Adipocyte (in vitro differentiated cells): Measurements from ENCODE around the gene PKD1.
"Not testable (repeated sequence)": the region's sequence is repeated elsewhere in the genome, so short reads cannot be mapped to it uniquely, and the experiment has no call there.

Experiments used
- DNase-seq: peaks from one replicate; pipeline ENCODE4 v3.0.0-alpha.2; 2015; ENCODE audit warnings: low read depth
- H3K27me3 ChIP-seq: replicated peaks from 2 replicates; pipeline ENCODE4 v1.7.0; 2013; ENCODE audit warnings: mild to moderate bottlenecking, low read length, moderate library complexity; ENCODE audit not compliant: control insufficient read depth, insufficient read depth
- H3K36me3 ChIP-seq: 2 replicates; pipeline ENCODE4 v1.7.0; 2013; ENCODE audit warnings: low read length, mild to moderate bottlenecking, moderate library complexity; ENCODE audit not compliant: control insufficient read depth, insufficient read depth, severe bottlenecking
- H3K4me1 ChIP-seq: 2 replicates; pipeline ENCODE4 v1.7.0; 2013; ENCODE audit warnings: mild to moderate bottlenecking, low read length, moderate library complexity; ENCODE audit not compliant: control insufficient read depth, insufficient read depth
- H3K4me3 ChIP-seq: 2 replicates; pipeline ENCODE4 v1.7.0; 2013; ENCODE audit warnings: mild to moderate bottlenecking, low read length, moderate library complexity
- H3K9ac ChIP-seq: 2 replicates; pipeline ENCODE4 v1.7.0; 2013; ENCODE audit warnings: mild to moderate bottlenecking, low read length, moderate library complexity
- H3K9me3 ChIP-seq: 2 replicates; pipeline ENCODE4 v1.7.0; 2013; ENCODE audit warnings: mild to moderate bottlenecking, low read length, moderate library complexity; ENCODE audit not compliant: control insufficient read depth

Gene PKD1

GRCh38 chr16:2135770-2136490, at the start of gene PKD1:
Gene PKD1, minus strand, starts transcription at chr16:2135898. Its CDS starts 209 bp downstream, at chr16:2135689.
- not testable (repeated sequence) for H3K27me3 ChIP-seq, H3K36me3 ChIP-seq, H3K9me3 ChIP-seq, H3K4me1 ChIP-seq
- peak; percentile 92 for DNase-seq
- peak within 1 kb of the TSS; percentile 72 for H3K4me3 ChIP-seq
- H3K9ac ChIP-seq: peak within 1 kb of the TSS; percentile 69

GRCh38 chr16:2184962-2185361, 49.3 kb upstream of the PKD1 start:
- no peak overlapping the region for H3K4me3 ChIP-seq
- DNase-seq: no peak
- no peaks in the 10 kb centered on the region for H3K4me1 ChIP-seq
- H3K36me3 ChIP-seq: no peaks in the 10 kb centered on the region
- no peak overlapping the region for H3K9ac ChIP-seq
- H3K9me3 ChIP-seq: no peaks in the 10 kb centered on the region
- H3K27me3 ChIP-seq: no peaks in the 10 kb centered on the region

DNA sequence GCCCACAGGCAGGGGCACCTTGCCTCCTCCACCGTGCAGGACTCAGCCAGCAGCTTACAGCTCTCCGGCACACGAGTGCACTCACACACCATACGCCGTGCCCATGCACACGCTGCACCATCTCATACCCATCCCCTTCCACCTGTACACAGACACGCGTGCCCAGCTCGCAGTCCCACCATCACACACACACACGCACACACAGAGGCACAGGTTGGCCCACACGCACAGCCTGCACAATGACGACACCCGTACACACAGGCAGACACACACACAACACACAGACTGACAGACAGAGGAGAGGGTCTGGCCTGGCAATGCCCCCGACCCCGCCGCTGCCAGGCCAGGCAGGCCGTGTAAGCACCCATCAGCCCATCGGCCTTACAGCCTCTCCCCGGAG, 48.6 kb upstream of the PKD1 start:
- H3K4me1 ChIP-seq: no peaks in the 10 kb centered on the region
- no peaks in the 10 kb centered on the region for H3K9me3 ChIP-seq
- no peaks in the 10 kb centered on the region for H3K27me3 ChIP-seq
- no peak overlapping the region for H3K9ac ChIP-seq
- H3K4me3 ChIP-seq: no peak overlapping the region
- H3K36me3 ChIP-seq: no peaks in the 10 kb centered on the region
- no peak for DNase-seq

- no peak overlapping the region for H3K9ac ChIP-seq
- no peaks in the 10 kb centered on the region for H3K36me3 ChIP-seq
- no peaks in the 10 kb centered on the region for H3K9me3 ChIP-seq
- no peak overlapping the region for H3K4me3 ChIP-seq
- H3K27me3 ChIP-seq: no peaks in the 10 kb centered on the region
- no peak for DNase-seq
- no peaks in the 10 kb centered on the region for H3K4me1 ChIP-seq
These were observed 48.0 kb upstream of the PKD1 start for GRCh38 chr16:2183671-2184070.

GRCh38 chr16:2181952-2182351, 46.3 kb upstream of the PKD1 start:
- Histone ChIP-seq H3K9ac (no peak overlapping the region), H3K9me3 (no peaks in the 10 kb centered on the region), H3K4me1 (no peaks in the 10 kb centered on the region), H3K4me3 (no peak overlapping the region), H3K36me3 (peaks cover 3% of the 10 kb centered on the region), H3K27me3 (no peaks in the 10 kb centered on the region)
- no peak for DNase-seq

DNA sequence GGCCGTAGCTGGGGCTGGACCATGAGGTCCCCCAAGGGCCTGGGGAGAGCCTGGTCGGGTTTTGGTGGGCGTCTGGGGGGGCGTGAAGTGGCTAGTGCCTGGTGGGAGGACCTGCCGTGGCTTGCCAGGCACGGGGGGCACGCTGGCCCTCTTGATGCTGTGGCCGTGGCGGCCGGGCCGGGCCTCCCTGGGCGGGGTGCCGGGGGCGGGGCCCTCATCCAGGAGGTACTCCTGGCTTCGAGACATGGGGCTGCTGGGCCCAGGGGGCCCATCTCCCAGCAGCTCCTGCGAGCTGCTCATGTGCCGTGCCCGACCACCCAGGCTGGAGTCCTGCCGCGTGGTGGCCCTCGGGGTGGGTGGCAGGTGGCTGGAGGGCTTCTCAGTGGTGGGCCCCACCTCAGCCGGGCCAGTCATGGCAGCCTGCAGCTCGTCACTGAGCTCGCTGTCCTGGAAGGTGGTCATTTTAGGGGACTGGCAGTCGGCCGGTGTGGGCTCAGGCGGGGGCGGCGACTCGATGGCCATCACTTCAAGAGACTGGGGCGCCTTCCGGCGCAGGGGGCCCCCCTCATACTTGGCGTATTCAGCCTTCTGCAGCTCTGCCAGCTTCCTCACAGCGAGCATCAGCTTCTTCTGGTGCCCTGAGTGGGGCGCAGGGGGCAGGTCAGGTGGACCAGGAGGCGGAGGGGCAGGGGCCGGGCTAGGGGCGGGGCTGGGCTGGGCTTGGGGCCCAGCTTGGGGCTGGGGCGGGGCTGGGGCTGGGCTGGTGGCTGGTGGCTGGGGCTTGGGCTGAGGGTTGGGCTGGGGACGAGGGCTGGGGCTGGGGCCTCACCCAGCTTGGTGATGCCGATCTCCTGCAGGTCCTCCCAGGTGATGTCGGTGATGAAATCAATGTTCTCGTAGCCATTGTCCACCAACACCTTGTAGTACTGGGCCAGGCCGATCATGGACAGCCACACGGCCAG, 45.5 kb upstream of the PKD1 start:
- no peaks in the 10 kb centered on the region for H3K9me3 ChIP-seq
- no peak overlapping the region for H3K4me3 ChIP-seq
- H3K36me3 ChIP-seq: peaks cover 5% of the 10 kb centered on the region
- no peaks in the 10 kb centered on the region for H3K4me1 ChIP-seq
- no peak for DNase-seq
- H3K27me3 ChIP-seq: no peaks in the 10 kb centered on the region
- no peak overlapping the region for H3K9ac ChIP-seq

DNA sequence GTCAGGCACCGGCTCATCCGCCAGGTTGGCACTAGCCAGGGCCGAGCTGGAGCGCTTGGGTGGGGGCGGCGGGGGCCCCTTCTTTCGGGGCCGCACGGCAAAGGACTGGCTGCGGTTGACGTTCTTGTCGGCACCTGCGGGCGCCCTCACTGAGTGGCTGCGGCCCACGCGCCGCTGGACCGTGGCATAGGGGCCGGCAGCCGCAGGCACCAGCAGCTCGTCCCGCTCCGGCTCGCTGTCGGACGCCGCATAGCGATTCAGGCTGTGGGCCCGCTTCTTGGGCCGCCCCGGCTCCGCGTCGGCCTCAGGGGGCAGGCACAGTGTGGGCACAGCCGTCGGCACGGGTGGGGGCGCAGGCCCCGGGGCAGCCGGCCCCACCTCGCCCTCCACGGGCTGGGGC, 44.8 kb upstream of the PKD1 start:
- H3K27me3 ChIP-seq: no peaks in the 10 kb centered on the region
- DNase-seq: no peak
- no peak overlapping the region for H3K4me3 ChIP-seq
- no peak overlapping the region for H3K9ac ChIP-seq
- peaks cover 13% of the 10 kb centered on the region for H3K36me3 ChIP-seq
- H3K9me3 ChIP-seq: no peaks in the 10 kb centered on the region
- H3K4me1 ChIP-seq: no peaks in the 10 kb centered on the region

GRCh38 chr16:2179576-2179975, 43.9 kb upstream of the PKD1 start:
- Histone ChIP-seq H3K36me3 (peaks cover 22% of the 10 kb centered on the region), H3K9me3 (no peaks in the 10 kb centered on the region), H3K9ac (no peak overlapping the region), H3K4me1 (no peaks in the 10 kb centered on the region), H3K4me3 (no peak overlapping the region), H3K27me3 (no peaks in the 10 kb centered on the region)
- no peak for DNase-seq

DNA sequence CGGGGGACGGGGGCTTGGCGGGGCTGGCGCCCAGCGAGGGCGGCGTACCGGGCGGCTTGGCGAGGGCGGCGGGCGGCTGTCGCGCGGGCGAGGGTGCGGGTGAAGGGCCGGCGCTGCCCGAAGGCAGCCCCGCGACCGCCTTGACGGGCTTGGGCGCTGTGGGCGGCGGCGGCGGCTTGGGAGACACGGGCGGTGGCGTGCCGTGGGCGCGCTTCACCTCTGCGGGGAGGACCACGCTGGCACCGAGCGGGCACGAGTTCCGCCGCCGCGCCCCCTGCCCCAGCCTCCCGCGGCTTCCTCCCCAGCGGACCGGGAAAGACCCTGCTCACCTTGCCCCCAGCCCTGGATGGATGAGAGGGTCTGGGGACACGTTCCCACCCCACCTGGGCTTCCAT, 43.4 kb upstream of the PKD1 start:
- H3K4me3 ChIP-seq: no peak overlapping the region
- no peaks in the 10 kb centered on the region for H3K4me1 ChIP-seq
- H3K9me3 ChIP-seq: no peaks in the 10 kb centered on the region
- H3K36me3 ChIP-seq: peaks cover 26% of the 10 kb centered on the region
- no peak overlapping the region for H3K9ac ChIP-seq
- DNase-seq: no peak
- no peaks in the 10 kb centered on the region for H3K27me3 ChIP-seq

DNA sequence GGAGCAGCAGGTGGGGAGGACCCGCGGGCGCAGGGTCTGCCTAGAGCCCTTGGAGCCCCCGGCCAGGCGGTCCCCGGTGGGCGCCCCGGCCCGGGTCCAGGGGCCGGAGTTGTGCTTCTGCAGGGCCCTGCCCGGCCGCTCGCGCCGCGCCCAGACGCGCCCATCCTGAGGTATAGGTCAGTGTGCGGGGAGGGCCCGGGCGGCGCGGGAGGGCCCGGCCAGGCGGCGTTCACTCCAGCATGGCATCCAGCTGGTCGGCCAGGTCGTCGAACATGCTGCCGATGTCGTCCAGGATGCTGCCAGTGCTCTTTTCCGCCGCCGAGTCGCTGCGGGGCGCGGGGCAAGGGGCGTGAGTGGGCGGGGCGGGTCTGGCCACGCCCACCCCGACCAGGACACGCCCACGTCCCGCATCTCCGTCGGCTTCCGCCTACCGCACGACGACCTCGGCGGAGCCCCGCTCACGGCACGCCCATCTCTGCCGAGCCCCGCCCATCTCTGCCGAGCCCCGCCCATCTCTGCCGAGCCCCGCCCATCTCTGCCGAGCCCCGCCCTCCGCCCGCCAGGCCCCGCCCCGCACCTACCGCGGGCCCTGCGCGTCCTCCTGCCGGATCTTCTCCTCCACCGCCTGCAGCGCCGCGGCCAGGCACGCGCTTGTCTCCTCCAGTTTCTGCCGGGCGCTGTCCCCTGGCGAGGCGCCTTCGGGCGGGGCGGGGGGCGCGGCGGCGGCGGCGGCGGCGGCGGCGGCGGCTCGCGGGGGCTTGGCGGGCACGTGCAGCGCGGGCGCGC, 42.8 kb upstream of the PKD1 start:
- no peaks in the 10 kb centered on the region for H3K4me1 ChIP-seq
- no peaks in the 10 kb centered on the region for H3K9me3 ChIP-seq
- H3K27me3 ChIP-seq: no peaks in the 10 kb centered on the region
- DNase-seq: peak; percentile 11
- no peak overlapping the region for H3K9ac ChIP-seq
- no peak overlapping the region for H3K4me3 ChIP-seq
- H3K36me3 ChIP-seq: peaks cover 30% of the 10 kb centered on the region

- Histone ChIP-seq H3K4me1 (no peaks in the 10 kb centered on the region), H3K36me3 (peaks cover 39% of the 10 kb centered on the region), H3K9ac (no peak overlapping the region), H3K27me3 (no peaks in the 10 kb centered on the region), H3K9me3 (no peaks in the 10 kb centered on the region), H3K4me3 (no peak overlapping the region)
- no peak for DNase-seq
These were observed 41.9 kb upstream of the PKD1 start for GRCh38 chr16:2177561-2177960.
